ENCODE data around the gene RRM2. TPM values are rescaled to one million over a fixed set of nuclear protein-coding genes. Genes with fewer than 3 reads are reported as not detected.

RRM2 gene
- total and polyA plus RNA-seq, 2 of the 4 experiments (the other 2 are of a cell fraction): 53.6 to 68.5 TPM

DNA sequence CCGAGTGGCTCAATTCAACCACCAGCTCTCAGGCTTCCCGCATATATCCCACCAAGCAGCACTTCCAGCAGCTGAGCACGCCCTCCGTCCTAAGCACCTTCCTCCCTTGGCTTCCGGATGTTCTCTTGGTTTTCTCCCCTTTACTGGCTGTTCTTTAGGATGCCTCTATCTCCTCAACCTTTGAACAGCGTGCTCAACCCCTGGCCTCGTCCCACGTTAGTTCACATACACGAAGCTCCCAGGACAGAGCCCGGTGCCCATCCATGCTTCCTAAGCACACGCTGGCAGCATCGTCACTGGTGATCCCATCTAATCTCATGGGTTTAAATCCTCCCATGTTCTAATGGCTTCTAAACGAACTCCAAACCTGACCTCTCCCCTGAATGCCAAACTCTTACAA lies 46.0 kb upstream of the RRM2 start:
- Histone ChIP-seq H3K9me1 (ENCODE audit: insufficient read depth, low read length) (no peaks in the 10 kb centered on the region; the same call in 1 of the 2 replicates), H3K56ac (ENCODE audit: extremely low read depth, insufficient read depth, low read length) (no peak overlapping the region), H4K5ac (ENCODE audit: low read depth, low read length) (no peak overlapping the region), H3K36me3 (ENCODE audit: control insufficient read depth, insufficient read depth, low read length) (no peaks in the 10 kb centered on the region), H3K4me2 (ENCODE audit: low read depth, low read length) (no peak overlapping the region), H3K9ac (ENCODE audit: low read depth, low read length) (no peak overlapping the region), H3K27ac (ENCODE audit: insufficient read depth, low read length) (no peak overlapping the region), H2AK9ac (replicated peaks; ENCODE audit: low read depth, low read length, poor library complexity) (no peak overlapping the region), H3K4me1 (ENCODE audit: control insufficient read depth, insufficient read depth, low read length) (0 out of 2 replicates have a peak, but pooled peaks cover 2% of the 10 kb centered on the region), H2AFZ (replicated peaks; ENCODE audit: low read length, poor library complexity) (no peak overlapping the region), H3K4me3 (ENCODE audit: insufficient read depth, low read depth, low read length) (no peak overlapping the region), H2BK20ac (ENCODE audit: low read depth, low read length) (no peak overlapping the region), H3K23ac (ENCODE audit: low read depth, low read length) (no peak overlapping the region), H2AK5ac (ENCODE audit: low read depth, low read length) (no peak overlapping the region), H3K27me3 (ENCODE audit: control insufficient read depth, insufficient read depth, low read length) (peaks cover 53% of the 10 kb centered on the region), H3K4ac (ENCODE audit: low read depth, low read length) (no peak overlapping the region), H3K18ac (ENCODE audit: low read depth, low read length) (no peak overlapping the region), H2BK5ac (ENCODE audit: low read depth, low read length, poor library complexity, severe bottlenecking) (no peak overlapping the region), H4K20me1 (ENCODE audit: insufficient read depth, low read length) (peaks cover 6% of the 10 kb centered on the region; the same call in 1 of the 2 replicates), H2BK15ac (ENCODE audit: low read depth, low read length) (no peak overlapping the region), H3K14ac (replicated peaks; ENCODE audit: low read depth, low read length) (no peak overlapping the region), H4K91ac (ENCODE audit: insufficient read depth, low read depth, low read length) (no peak overlapping the region), H3K9me3 (ENCODE audit: control insufficient read depth, insufficient read depth, low read length) (no peaks in the 10 kb centered on the region), H3K79me1 (ENCODE audit: low read depth in 1 of 2, low read length in 2 of 2) (no peaks in the 10 kb centered on the region), H2BK120ac (ENCODE audit: low read depth, low read length) (no peak overlapping the region), H4K8ac (ENCODE audit: low read depth in 2 of 2, low read length in 2 of 2) (no peak overlapping the region)
- ChIA-PET CTCF (interaction anchor here (1.5 kb wide), 1 partner anchor 21 kb away, joined by 5 read pairs; no protein-coding TSS in a partner anchor), POLR2A (ENCODE audit: unreplicated experiment) (no interaction called here)
- no peak for TF ChIP-seq CHD1 (IDR thresholded peaks at IDR 0.05; ENCODE audit: low read depth, low read length)
- TF ChIP-seq SMC3 (IDR thresholded peaks at IDR 0.05; ENCODE audit: low read depth, low read length): no peak
- TF ChIP-seq MXI1 (IDR thresholded peaks at IDR 0.05; ENCODE audit: borderline replicate concordance, low read depth, low read length): no peak
- no peak for TF ChIP-seq BHLHE40 (IDR thresholded peaks at IDR 0.05; ENCODE audit: low read depth, low read length)
- no peak for TF ChIP-seq RAD21 (IDR thresholded peaks at IDR 0.05; ENCODE audit: low read length)
- TF ChIP-seq NFE2L2 (IDR thresholded peaks at IDR 0.05; ENCODE audit: low read depth, low read length): no peak
- no peak for TF ChIP-seq POLR2A (IDR thresholded peaks at IDR 0.05; ENCODE audit: low read depth, low read length)
- TF ChIP-seq, protein P1, sequence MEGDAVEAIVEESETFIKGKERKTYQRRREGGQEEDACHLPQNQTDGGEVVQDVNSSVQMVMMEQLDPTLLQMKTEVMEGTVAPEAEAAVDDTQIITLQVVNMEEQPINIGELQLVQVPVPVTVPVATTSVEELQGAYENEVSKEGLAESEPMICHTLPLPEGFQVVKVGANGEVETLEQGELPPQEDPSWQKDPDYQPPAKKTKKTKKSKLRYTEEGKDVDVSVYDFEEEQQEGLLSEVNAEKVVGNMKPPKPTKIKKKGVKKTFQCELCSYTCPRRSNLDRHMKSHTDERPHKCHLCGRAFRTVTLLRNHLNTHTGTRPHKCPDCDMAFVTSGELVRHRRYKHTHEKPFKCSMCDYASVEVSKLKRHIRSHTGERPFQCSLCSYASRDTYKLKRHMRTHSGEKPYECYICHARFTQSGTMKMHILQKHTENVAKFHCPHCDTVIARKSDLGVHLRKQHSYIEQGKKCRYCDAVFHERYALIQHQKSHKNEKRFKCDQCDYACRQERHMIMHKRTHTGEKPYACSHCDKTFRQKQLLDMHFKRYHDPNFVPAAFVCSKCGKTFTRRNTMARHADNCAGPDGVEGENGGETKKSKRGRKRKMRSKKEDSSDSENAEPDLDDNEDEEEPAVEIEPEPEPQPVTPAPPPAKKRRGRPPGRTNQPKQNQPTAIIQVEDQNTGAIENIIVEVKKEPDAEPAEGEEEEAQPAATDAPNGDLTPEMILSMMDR (conservative IDR thresholded peaks at IDR 0.05; ENCODE audit: low read depth, low read length): no peak
- TF ChIP-seq, protein P2, sequence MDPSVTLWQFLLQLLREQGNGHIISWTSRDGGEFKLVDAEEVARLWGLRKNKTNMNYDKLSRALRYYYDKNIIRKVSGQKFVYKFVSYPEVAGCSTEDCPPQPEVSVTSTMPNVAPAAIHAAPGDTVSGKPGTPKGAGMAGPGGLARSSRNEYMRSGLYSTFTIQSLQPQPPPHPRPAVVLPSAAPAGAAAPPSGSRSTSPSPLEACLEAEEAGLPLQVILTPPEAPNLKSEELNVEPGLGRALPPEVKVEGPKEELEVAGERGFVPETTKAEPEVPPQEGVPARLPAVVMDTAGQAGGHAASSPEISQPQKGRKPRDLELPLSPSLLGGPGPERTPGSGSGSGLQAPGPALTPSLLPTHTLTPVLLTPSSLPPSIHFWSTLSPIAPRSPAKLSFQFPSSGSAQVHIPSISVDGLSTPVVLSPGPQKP (IDR thresholded peaks at IDR 0.05; ENCODE audit: borderline replicate concordance, low read depth, low read length): no peak
- no peak for TF ChIP-seq RFX5 (IDR thresholded peaks at IDR 0.05; ENCODE audit: low read depth, low read length)
- BruUV-seq (replicated peaks): no TSS peak
- in situ Hi-C loops (cut with MboI; ENCODE audit: low sequenced_read_pairs): loop anchor here (5.0 to 10.0 kb wide), 2 partner anchors 356 to 588 kb away; no protein-coding TSS in a partner anchor
- intact Hi-C loops (cut with micrococcal nuclease): loop anchor here (10.0 kb wide), 1 partner anchor 328 kb away; no protein-coding TSS in a partner anchor
- dilution Hi-C loops (cut with HindIII; ENCODE audit: low sequenced_read_pairs, unreplicated experiment): no loop called here
- DNase-seq (no peak), ATAC-seq (ENCODE audit: low read depth) (no peak)
- 77% methylated on average over 11 of the region's 13 CpGs; no CpG with 5 or more reads in 1 of the 2 experiments for whole genome bisulfite sequencing, 2 experiments (ENCODE audit: extremely low coverage in 2 of 2, insufficient read length in 1 of 2)
